Retina (tissue), 1 donor: ENCODE results near the gene TEAD4.

Experiments
- DNase-seq: peaks from one replicate; pipeline ENCODE4 v3.0.0-alpha.2; 2016

TEAD4 gene

GRCh38 chr12:3085341-3086139 is 126.3 kb downstream of the TEAD4 start:
- no peak for DNase-seq

DNA sequence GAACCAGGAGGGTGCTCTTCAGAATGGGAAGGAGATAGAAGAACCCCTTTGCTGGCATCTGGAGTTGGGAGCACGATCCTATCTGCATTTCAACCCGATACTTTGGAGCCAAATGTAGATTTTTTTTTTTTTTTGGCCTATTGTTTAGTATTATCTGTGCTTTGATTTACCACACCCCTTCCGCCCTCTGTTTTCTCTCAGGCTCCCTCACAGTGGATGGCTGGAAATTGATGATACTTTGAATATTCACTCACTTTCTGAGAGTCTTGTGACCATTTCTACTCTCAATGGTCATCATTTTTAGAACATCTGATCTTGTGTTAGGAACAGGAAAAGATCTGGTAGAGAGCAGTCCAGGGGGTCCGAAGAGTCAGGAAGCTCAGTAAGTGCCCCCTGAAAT is 127.0 kb downstream of the TEAD4 start:
- DNase-seq: no peak

GRCh38 chr12:3086729-3087323 is 127.6 kb downstream of the TEAD4 start:
- no peak for DNase-seq

DNA sequence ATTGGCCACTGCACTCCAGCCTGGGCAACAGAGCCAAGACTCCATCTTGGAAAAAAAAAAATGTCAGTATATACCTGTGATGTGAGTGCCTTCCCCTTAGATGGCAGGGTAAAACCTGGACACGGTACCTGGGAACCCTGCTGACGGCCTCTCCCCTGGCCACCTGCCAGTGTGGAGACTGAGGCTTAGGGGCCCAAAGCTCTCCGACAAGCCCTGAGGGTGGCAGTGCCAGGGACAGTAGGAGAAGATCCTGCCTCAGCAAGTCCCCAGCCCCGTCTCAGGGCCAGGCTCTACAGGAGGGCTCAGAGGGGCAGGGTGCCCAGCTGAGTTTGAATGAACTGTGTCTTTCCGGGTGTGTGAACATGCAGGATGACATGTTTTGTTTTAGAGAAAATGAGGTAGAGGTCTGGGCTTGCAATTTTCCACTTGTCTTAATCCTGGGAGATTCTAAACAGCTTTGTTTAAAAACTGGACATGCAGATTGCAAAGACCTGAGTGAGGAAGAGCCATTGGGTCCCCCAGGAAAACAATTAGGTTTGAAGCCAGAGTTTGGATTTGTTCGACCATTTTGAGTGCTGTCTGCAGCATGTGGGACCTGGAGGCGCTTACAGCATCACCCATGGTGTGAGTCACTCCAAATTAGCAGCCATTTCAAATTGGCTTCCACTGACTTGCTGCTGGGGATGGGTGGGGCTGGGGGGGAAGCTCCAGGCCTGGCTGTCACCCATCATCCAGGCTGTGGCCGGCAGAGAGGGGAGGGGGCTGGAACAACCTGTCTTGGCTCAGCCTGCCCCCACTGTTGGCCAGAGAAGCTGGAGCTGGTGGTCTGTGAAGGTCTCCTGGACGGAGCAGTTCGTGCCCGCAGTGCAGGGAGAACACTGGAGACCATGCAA is 128.8 kb downstream of the TEAD4 start:
- no peak for DNase-seq

GRCh38 chr12:3089588-3089987 is 130.4 kb downstream of the TEAD4 start:
- DNase-seq: no peak
